VCaP (cell line): ENCODE results near the gene OPN3.

Experiments
- H3K27ac ChIP-seq: fragments of 450-650 bp; 2 replicates; pipeline ENCODE4 v1.5.1; 2017
- TF ChIP-seq, protein P1 (sequence below): fragments of 450-650 bp; conservative IDR thresholded peaks from 2 replicates; pipeline ENCODE4 v1.5.1; 2017; ENCODE audit warnings: mild to moderate bottlenecking, moderate library complexity

The OPN3 gene

DNA sequence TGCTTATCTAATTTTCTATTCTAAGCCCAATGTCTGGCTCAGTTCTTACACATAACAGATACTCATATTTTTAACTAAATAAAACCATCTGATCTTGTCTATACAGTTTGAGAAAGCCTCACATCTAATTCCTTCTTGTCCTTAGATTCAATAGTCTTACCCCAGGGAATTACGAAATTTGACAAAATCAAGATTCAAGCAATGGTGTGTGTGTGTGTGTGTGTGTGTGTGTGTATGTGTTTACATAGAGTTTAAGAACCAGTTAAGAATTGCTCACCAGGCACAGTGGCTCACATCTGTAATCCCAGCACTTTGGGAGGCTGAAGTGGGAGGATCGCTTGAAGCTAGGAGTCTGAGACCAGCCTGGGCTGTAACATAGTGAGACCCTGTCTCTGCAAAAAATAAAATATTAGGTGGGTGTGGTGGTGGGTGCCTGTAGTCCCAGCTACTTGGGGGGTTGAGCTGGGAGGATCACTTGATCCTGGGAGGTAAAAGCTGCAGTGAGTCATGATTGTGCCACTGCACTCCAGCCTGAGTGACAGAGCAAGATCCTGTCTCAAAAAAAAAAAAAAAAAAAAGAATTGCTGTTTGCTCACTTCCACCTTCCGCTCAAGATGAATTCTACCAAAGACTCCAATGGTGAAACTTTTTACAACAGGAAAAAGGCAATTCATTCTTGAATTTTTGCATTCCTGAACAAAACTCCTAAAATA lies 18.1 kb upstream of the OPN3 start:
- TF ChIP-seq, protein P1, sequence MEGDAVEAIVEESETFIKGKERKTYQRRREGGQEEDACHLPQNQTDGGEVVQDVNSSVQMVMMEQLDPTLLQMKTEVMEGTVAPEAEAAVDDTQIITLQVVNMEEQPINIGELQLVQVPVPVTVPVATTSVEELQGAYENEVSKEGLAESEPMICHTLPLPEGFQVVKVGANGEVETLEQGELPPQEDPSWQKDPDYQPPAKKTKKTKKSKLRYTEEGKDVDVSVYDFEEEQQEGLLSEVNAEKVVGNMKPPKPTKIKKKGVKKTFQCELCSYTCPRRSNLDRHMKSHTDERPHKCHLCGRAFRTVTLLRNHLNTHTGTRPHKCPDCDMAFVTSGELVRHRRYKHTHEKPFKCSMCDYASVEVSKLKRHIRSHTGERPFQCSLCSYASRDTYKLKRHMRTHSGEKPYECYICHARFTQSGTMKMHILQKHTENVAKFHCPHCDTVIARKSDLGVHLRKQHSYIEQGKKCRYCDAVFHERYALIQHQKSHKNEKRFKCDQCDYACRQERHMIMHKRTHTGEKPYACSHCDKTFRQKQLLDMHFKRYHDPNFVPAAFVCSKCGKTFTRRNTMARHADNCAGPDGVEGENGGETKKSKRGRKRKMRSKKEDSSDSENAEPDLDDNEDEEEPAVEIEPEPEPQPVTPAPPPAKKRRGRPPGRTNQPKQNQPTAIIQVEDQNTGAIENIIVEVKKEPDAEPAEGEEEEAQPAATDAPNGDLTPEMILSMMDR: no peak
- H3K27ac ChIP-seq: no peak overlapping the region

DNA sequence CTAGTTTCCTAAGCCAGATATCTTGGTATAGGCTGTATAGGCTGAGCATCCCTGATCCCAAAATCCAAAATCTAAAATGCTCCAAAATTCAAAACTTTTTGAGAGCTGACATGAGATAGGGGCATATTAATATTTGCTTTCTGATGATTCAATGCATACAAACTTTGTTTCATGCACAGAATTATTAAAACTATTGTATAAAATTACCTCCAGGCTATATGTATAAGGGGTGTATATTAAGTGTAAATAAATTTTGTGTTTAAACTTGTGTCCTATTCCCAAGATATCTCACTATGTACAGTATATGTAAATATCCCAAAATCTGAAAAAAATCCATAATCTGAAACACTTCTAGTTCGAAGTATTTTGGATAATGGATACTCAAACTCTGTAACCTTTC lies 14.5 kb upstream of the OPN3 start:
- H3K27ac ChIP-seq: no peak overlapping the region
- TF ChIP-seq, protein P1: no peak

DNA sequence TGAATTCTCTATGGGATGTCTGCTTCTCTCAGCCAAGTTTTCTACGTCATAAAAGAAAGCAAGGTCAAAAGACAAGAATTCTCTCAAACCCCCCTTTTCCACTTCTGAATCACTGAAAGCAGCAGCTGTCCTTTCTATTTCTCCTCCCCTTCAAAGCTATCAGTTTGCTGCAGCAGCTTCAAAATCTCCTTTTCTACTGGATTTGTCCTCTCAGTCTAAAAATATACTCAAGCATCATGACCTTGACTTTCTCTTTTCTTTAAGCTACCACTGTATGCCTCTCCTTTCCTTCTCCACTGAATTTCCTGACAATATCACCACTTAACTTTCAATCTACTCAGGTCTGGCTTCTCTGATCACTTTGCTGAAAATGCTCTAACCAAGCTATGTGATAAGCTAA lies 13.8 kb upstream of the OPN3 start:
- H3K27ac ChIP-seq: no peak overlapping the region
- TF ChIP-seq, protein P1: no peak

DNA sequence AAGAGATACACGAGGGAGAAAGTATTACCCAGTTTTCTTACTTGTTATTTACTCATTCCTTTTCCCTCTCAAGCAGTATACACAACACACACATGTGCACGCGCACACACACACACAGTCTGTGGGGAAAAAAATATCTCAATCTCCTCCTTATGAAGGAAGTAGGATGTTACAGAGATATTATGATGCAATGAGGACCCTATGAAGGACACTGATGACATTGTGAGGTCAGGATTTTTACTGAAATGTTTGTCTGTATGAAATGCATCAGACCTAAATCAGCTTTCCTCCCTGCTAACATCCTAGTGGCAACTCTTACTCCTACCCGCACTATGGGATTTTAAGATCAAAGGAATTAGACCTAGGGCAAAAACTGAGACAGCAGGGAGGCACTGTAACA lies 11.8 kb upstream of the OPN3 start, which contains the start of gene WDR64:
WDR64 (plus strand) TSS at position 270 of the 400 bp plus-strand sequence. CDS start 204 bp downstream, outside the sequence.
- H3K27ac ChIP-seq: no peak within 1 kb of the TSS
- TF ChIP-seq, protein P1: no peak

DNA sequence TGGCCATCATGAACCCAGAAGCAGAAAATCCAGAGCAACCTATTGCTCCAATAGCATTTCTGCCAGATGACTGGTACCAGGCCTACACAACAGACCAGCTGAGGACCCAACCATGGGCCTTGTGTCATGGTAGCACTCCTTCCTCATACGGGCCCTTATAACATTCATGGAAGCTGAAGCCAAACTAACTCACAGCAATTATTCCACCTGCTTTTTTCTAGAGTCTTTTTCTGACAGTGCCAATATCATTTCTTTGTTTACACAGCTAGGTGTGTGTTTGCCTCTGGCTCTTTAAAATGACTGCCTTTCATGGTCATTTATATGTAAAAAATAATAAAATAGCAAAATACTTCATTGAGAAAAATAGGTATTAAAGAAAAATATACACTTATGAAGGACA lies 8.0 kb upstream of the OPN3 start:
- TF ChIP-seq, protein P1: no peak
- H3K27ac ChIP-seq: no peak overlapping the region

DNA sequence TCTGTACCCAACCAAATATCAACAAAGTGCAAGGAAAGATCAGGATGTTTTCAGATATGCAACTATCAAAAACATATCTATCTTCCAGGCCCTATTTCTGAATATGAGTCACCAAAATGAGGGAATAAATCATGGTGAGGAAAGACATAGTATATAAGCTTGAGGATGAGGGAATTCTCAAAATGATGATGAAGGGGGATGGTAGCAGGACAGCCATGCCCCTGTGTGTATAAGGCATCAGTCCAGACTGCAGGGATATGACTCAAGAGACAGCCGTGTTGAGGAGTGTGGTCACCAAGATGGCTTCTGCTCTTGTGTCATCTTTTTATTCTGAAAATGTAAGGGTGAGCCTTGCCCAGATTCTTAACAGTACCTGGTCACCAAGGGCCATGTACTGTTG lies 7.5 kb upstream of the OPN3 start:
- H3K27ac ChIP-seq: no peak overlapping the region
- TF ChIP-seq, protein P1: no peak

DNA sequence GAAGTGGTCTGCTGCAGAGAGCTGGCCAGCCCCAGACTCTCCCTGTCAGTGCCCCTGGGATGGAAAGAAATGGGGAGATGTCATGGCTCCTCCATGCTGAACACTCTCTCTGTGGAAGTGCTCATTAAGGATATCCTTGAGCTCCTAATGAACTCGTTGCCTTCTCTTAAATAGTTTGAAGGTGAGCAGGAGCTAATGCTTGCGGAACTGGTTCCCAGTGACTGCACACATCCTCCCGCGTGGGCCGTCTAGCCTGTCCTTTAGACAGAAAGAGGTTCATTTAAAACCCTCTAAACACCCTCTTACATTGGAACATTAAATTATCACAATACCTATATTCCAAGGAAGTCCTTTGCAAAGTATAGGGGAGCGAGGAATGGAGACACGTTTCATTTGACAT lies 6.0 kb upstream of the OPN3 start:
- TF ChIP-seq, protein P1: no peak
- no peak overlapping the region for H3K27ac ChIP-seq
